WI38 (cell line): Measurements from ENCODE around the gene KLHL26.

Source experiments
- H3K4me3 ChIP-seq: 2 replicates; pipeline ENCODE4 v1.5.1; 2011; ENCODE audit warnings: low read depth, mild to moderate bottlenecking, control low read depth, low read length
- TF ChIP-seq, protein P1 (sequence below): IDR thresholded peaks from 2 replicates; pipeline ENCODE4 v1.5.1; 2012; ENCODE audit warnings: low read depth, mild to moderate bottlenecking, control low read depth, low read length

KLHL26 gene

DNA sequence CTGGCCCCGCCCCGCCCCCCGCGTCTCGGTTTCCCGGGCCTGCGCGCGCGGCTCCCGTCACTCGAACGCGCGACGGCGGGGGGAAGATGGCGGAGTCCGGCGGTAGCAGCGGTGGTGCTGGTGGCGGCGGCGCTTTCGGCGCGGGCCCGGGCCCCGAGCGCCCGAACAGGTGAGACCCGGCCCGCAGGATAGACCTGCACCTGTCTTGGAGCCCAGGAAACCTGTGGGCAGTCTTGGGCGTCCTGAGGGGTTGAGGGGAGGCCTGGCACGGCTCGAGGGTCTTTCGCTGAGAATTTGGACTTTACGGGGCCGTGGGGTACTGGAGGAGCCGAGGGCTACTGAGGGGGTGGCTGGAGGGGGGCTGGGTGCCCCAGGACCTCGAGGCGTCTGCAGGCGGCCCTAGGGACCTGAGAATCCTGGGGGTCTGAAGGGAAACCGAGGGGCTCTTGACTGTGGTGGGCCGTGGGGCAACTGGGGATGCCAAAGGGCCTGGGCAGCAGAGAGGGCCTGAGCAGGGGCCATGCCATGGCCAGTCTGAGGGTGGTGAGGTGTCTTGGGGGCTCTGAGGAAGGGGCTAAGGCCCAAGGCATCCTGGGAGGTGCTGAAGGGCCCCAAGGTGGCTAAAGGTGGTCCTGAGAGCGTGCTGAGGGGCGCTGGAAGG, at the start of gene KLHL26:
Gene KLHL26, plus strand, starts transcription at position 60 of the 661 bp plus-strand sequence. Its CDS starts 27 bp downstream, at position 87.
- TF ChIP-seq, protein P1, sequence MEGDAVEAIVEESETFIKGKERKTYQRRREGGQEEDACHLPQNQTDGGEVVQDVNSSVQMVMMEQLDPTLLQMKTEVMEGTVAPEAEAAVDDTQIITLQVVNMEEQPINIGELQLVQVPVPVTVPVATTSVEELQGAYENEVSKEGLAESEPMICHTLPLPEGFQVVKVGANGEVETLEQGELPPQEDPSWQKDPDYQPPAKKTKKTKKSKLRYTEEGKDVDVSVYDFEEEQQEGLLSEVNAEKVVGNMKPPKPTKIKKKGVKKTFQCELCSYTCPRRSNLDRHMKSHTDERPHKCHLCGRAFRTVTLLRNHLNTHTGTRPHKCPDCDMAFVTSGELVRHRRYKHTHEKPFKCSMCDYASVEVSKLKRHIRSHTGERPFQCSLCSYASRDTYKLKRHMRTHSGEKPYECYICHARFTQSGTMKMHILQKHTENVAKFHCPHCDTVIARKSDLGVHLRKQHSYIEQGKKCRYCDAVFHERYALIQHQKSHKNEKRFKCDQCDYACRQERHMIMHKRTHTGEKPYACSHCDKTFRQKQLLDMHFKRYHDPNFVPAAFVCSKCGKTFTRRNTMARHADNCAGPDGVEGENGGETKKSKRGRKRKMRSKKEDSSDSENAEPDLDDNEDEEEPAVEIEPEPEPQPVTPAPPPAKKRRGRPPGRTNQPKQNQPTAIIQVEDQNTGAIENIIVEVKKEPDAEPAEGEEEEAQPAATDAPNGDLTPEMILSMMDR: no peak

DNA sequence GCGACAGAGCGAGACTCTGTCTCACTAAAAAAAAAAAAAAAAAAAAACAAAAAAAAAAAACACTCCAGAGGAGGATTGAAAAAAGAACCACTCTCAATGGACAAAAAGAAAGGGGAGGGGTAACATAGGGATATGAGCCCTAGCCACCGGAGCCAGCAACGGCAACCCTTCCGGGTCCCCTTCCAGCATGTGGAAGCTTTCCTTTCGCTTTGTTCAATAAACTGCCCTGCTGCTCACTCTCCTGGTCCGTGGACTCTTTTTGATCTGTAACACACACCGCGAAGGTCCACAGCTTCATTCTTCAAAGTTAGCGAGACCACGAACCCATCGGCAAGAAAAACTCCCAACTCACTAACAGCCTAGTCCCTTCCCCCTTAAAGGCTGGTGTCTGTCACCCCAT, 49.3 kb upstream of the KLHL26 start:
- no peak overlapping the region for H3K4me3 ChIP-seq
- TF ChIP-seq, protein P1: no peak

More for the DNA sequence above, at the start of gene KLHL26:
- peak within 1 kb of the TSS; percentile 95 for H3K4me3 ChIP-seq

DNA sequence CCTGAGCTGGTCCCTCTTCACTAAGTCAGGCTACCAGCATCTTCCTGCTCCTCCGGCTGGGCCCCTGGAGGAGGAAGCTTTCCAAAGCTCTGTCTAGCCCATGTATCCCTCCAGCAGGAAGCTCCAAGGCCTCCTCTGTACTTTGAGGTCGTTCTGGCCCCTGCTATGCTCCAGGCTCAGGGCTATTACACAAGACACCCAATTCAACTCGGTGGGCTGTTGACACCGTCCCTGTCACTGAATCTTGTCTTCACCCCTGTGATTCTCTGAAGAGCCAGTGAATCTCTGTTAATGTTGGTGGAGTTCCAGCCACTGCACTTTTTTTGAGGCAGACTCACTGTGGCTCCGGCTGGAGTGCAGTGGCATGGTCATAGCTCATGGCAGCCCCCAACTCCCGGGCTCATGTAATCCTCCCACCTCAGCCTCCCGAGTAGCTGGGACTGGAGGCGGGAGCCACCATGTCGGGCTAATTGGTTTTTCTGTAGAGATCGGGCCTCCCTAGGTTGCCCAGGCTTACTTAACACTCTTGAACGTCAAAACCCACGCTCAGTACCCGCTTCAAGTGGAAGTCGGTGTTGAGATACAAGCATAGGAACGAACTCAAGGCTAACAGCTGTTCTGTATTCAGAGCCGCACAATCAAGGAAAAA, 48.7 kb upstream of the KLHL26 start:
- TF ChIP-seq, protein P1: no peak
- H3K4me3 ChIP-seq: peak overlapping the region; percentile 79

DNA sequence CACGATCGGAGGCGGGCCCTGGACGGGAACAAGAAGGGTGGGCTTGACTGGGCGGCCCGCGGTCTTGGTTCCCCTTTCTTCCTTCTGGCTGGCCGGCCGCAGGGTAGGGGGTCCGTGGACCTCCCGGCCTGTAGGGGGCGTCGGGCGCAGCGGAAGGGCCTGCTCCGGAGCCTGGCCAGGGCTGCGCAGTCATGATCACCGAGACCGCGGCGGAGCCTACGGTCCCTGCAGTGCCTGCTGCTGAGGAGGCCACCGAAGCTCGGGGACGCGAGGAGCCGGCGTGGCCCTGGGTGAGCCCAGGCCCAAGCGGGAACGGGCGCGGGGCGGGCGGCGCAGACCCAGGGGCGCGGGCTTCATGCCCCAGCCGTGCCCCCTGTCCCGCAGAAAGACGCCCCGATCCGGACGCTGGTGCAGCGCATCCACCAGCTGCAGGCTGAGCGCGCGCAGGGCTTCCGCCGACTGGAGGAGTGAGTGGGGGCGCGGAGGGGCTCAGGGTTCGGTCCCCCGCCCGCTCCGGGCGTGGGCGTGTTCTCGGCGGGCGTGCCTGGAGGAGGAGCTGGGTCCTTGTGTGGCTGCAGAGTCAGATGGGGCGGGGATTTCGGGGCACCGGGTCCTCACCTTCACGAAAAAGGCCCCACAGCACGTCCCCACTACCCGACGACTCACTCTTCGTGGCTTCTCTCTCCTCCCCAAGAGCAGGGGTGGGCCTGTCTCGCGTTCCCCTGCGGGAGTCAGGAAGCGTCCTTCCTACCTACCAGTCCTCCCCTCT, 48.0 kb upstream of the KLHL26 start, which contains the start of gene REX1BD:
Gene REX1BD, plus strand, starts transcription at position 188 of the 769 bp plus-strand sequence. Its CDS starts 4 bp downstream, at position 192.
- TF ChIP-seq, protein P1: peak; percentile 84
- peak within 1 kb of the TSS; percentile 79 for H3K4me3 ChIP-seq

DNA sequence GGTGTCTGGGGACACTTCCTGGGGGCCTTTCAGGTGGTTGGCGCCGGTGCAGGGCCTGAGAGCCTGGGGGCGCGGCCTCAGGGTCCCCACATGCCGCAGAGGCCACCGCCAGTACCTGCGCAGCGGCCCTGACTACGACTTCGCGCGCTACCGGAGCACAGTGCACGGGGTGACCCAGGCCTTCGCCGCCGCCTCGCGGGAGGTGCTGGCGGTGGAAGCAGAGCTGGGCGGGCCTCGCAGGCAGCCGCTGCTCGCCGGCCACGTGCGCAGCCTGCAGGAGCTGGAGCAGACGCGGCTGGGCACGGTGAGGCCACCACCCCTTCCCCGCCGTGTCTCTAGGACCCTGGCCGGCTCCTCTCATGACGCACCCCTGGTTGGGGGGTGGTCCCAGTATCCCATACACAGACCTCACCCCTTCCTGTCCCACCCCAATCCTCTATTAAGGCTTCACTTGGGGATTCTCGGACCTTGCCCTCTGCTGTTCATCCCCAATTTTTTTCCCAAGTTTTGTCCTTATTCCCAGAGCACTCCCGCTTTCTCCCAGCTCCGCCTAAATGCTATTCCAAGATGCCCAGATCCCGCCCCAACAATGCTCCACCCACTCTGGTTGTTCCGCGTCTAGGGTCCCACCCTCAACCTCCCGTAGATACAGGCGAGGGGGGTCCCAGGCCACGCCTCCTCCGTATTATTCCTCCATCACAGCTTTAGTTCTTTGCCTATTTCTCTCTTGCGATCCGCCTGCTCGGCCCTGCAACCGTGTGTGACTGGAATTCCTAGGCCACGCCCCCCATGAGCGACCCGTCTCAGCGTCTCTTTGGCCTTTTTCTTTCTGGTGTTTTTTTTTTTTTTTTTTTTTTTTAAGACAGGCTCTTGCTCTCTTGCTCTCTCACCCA, 47.2 kb upstream of the KLHL26 start:
- TF ChIP-seq, protein P1: 0 out of 2 replicates have a peak, but pooled peaks have one; percentile 9
- peak overlapping the region; percentile 79 for H3K4me3 ChIP-seq

- H3K4me3 ChIP-seq: no peak overlapping the region; the same call in 1 of the 2 replicates
- TF ChIP-seq, protein P1: 0 out of 2 replicates have a peak, but pooled peaks have one; percentile 3
Observed at GRCh38 chr19:18590273-18591272, 46.3 kb upstream of the KLHL26 start.
